ENCODE data around the gene REXO4.

GRCh38 chr9:133420392-133420827, 2.6 kb upstream of the REXO4 start:
- TF ChIP-seq POLR2A (IDR thresholded peaks at IDR 0.05; ENCODE audit: low read depth, low read length) (no peak), CTCF (conservative IDR thresholded peaks at IDR 0.05; ENCODE audit: low read depth, low read length) (no peak), MAFK (IDR thresholded peaks at IDR 0.05; ENCODE audit: low read depth, low read length) (no peak), RFX5 (IDR thresholded peaks at IDR 0.05; ENCODE audit: low read depth, low read length) (no peak), ELK1 (IDR thresholded peaks at IDR 0.05; ENCODE audit: borderline replicate concordance, low read depth, low read length) (no peak), MAZ (IDR thresholded peaks at IDR 0.05; ENCODE audit: borderline replicate concordance, low read depth, low read length) (no peak), SMC3 (IDR thresholded peaks at IDR 0.05; ENCODE audit: low read depth, low read length) (no peak), RAD21 (IDR thresholded peaks at IDR 0.05; ENCODE audit: low read length) (no peak), CEBPB (IDR thresholded peaks at IDR 0.05; ENCODE audit: low read depth, low read length) (no peak), BHLHE40 (IDR thresholded peaks at IDR 0.05; ENCODE audit: low read depth, low read length) (no peak), USF2 (IDR thresholded peaks at IDR 0.05; ENCODE audit: low read depth, low read length) (no peak)
